ES-I3 (cell line): ENCODE data around the gene CXCL17.

Experiments
- H3K36me3 ChIP-seq: 2 replicates; pipeline ENCODE4 v1.6.1; 2013; ENCODE audit warnings: mild to moderate bottlenecking, low read length, control low read depth, moderate library complexity; ENCODE audit not compliant: insufficient read depth
- H3K4me1 ChIP-seq: 2 replicates; pipeline ENCODE4 v1.6.1; 2013; ENCODE audit warnings: mild to moderate bottlenecking, control low read depth, low read length; ENCODE audit not compliant: insufficient read depth
- H3K9ac ChIP-seq: 2 replicates; pipeline ENCODE4 v1.6.1; 2013; ENCODE audit warnings: low read depth, mild to moderate bottlenecking, low read length, moderate library complexity
- H3K9me3 ChIP-seq: 2 replicates; pipeline ENCODE4 v1.6.1; 2013; ENCODE audit warnings: mild to moderate bottlenecking, low read length, moderate library complexity; ENCODE audit not compliant: control insufficient read depth, insufficient read depth

Gene CXCL17

GRCh38 chr19:42423462-42424344 is 19.0 kb downstream of the CXCL17 start:
- Histone ChIP-seq H3K9ac (peak overlapping the region; percentile 84), H3K4me1 (no peaks in the 10 kb centered on the region; the same call in none of the 2 replicates)

GRCh38 chr19:42422901-42423461 is 19.8 kb downstream of the CXCL17 start:
- Histone ChIP-seq H3K9ac (peak overlapping the region; percentile 84), H3K36me3 (no peaks in the 10 kb centered on the region), H3K4me1 (no peaks in the 10 kb centered on the region; the same call in none of the 2 replicates), H3K9me3 (no peaks in the 10 kb centered on the region)

More at GRCh38 chr19:42423462-42424344, 19.0 kb downstream of the CXCL17 start:
- Histone ChIP-seq H3K9me3 (no peaks in the 10 kb centered on the region), H3K36me3 (no peaks in the 10 kb centered on the region)

GRCh38 chr19:42422092-42422900 is 20.4 kb downstream of the CXCL17 start:
- Histone ChIP-seq H3K9ac (peak overlapping the region; percentile 84; the same call in 1 of the 2 replicates), H3K4me1 (no peaks in the 10 kb centered on the region; the same call in none of the 2 replicates), H3K36me3 (no peaks in the 10 kb centered on the region), H3K9me3 (no peaks in the 10 kb centered on the region)

GRCh38 chr19:42421591-42422031 is 21.1 kb downstream of the CXCL17 start:
- no peaks in the 10 kb centered on the region for H3K36me3 ChIP-seq
- H3K9ac ChIP-seq: no peak overlapping the region
- H3K4me1 ChIP-seq: no peaks in the 10 kb centered on the region; the same call in none of the 2 replicates
- no peaks in the 10 kb centered on the region for H3K9me3 ChIP-seq

- no peaks in the 10 kb centered on the region; the same call in none of the 2 replicates for H3K4me1 ChIP-seq
- H3K9ac ChIP-seq: no peak overlapping the region
- H3K36me3 ChIP-seq: no peaks in the 10 kb centered on the region
- no peaks in the 10 kb centered on the region for H3K9me3 ChIP-seq
These were observed 21.6 kb downstream of the CXCL17 start for GRCh38 chr19:42421101-42421500.

GRCh38 chr19:42420055-42420544 is 22.6 kb downstream of the CXCL17 start:
- Histone ChIP-seq H3K36me3 (no peaks in the 10 kb centered on the region), H3K4me1 (no peaks in the 10 kb centered on the region; the same call in none of the 2 replicates), H3K9ac (no peak overlapping the region), H3K9me3 (no peaks in the 10 kb centered on the region)

- H3K4me1 ChIP-seq: no peaks in the 10 kb centered on the region; the same call in none of the 2 replicates
- no peaks in the 10 kb centered on the region for H3K36me3 ChIP-seq
- no peaks in the 10 kb centered on the region for H3K9me3 ChIP-seq
- H3K9ac ChIP-seq: no peak overlapping the region
These were observed 23.4 kb downstream of the CXCL17 start for GRCh38 chr19:42419309-42419708.

GRCh38 chr19:42412661-42413076 is 30.1 kb downstream of the CXCL17 start:
- H3K36me3 ChIP-seq: no peaks in the 10 kb centered on the region
- no peak overlapping the region for H3K9ac ChIP-seq
- H3K4me1 ChIP-seq: peaks cover 6% of the 10 kb centered on the region; the same call in 1 of the 2 replicates
- no peaks in the 10 kb centered on the region for H3K9me3 ChIP-seq

- Histone ChIP-seq H3K36me3 (no peaks in the 10 kb centered on the region), H3K9me3 (no peaks in the 10 kb centered on the region), H3K4me1 (peaks cover 6% of the 10 kb centered on the region; the same call in 1 of the 2 replicates), H3K9ac (no peak overlapping the region)
These were observed 30.5 kb downstream of the CXCL17 start for GRCh38 chr19:42412227-42412626.

- Histone ChIP-seq H3K9ac (no peak overlapping the region), H3K4me1 (peaks cover 6% of the 10 kb centered on the region; the same call in 1 of the 2 replicates), H3K36me3 (no peaks in the 10 kb centered on the region), H3K9me3 (no peaks in the 10 kb centered on the region)
These were observed 31.1 kb downstream of the CXCL17 start for GRCh38 chr19:42411581-42412178.

GRCh38 chr19:42410371-42410770 is 32.4 kb downstream of the CXCL17 start:
- H3K9ac ChIP-seq: no peak overlapping the region
- no peaks in the 10 kb centered on the region for H3K9me3 ChIP-seq
- no peaks in the 10 kb centered on the region for H3K36me3 ChIP-seq
- H3K4me1 ChIP-seq: peaks cover 6% of the 10 kb centered on the region; the same call in 1 of the 2 replicates

GRCh38 chr19:42409477-42409876 is 33.3 kb downstream of the CXCL17 start:
- Histone ChIP-seq H3K4me1 (peaks cover 6% of the 10 kb centered on the region; the same call in 1 of the 2 replicates), H3K36me3 (no peaks in the 10 kb centered on the region), H3K9me3 (no peaks in the 10 kb centered on the region), H3K9ac (no peak overlapping the region)

- H3K9me3 ChIP-seq: no peaks in the 10 kb centered on the region
- peaks cover 6% of the 10 kb centered on the region; the same call in 1 of the 2 replicates for H3K4me1 ChIP-seq
- H3K9ac ChIP-seq: no peak overlapping the region
- H3K36me3 ChIP-seq: no peaks in the 10 kb centered on the region
These were observed 35.0 kb downstream of the CXCL17 start for GRCh38 chr19:42407816-42408175.
